Measurements from ENCODE around the gene FAM184B. TPM values are rescaled to one million over a fixed set of nuclear protein-coding genes. Genes with fewer than 3 reads are reported as not detected.

The FAM184B gene
- total RNA-seq, 1 experiment from 2014 or later: 0.47 TPM

DNA sequence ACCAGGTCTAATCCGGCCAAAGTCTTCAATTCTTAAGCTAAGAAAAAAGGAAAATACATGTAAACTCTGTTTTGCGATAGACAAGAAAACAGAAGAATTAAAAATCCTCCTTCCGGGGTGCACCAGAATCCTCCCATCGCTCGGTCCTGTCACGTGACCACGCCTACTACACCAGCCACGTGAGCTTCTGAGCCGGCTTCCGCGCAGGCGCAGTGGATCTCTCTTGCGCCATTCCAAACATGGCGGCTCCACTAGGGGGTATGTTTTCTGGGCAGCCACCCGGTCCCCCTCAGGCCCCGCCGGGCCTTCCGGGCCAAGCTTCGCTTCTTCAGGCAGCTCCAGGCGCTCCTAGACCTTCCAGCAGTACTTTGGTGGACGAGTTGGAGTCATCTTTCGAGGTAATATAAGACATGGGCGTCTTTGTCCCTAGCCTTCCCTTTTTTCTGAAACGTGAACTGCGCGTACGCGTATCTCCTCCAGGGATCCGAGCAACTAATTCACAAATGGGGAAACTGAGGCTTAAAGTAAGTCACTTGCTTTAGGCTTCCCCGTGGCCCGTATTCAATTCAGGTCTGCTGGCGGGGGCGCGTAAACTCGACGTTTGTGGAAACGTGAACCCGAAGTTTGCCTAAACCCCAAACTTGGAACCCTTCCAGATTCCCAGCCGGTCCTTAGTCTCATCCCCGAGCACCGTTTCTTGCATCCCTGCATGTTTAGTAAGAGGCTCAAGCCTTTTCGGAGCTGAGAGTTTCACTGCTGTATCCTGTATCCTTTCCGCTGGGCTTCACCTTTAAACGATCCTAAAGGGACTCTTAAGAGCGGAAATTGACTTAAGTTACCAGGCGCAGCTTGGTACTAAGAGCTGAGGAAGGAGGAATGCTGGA lies 166.8 kb downstream of the FAM184B start, which contains the start of gene MED28:
TSS of gene MED28 (plus strand) at position 226 of the 884 bp plus-strand sequence. CDS start at position 240, 14 bp downstream.
- Histone ChIP-seq H2AFZ (ENCODE audit: low read length) (peak within 1 kb of the TSS; percentile 83), H3K4me2 (ENCODE audit: low read length) (peak within 1 kb of the TSS; percentile 86), H3K9ac (ENCODE audit: low read length) (peak within 1 kb of the TSS; percentile 92), H3K9me3 (ENCODE audit: low read length) (no peaks in the 10 kb centered on the region), H3K4me3 (ENCODE audit: low read length) (peak within 1 kb of the TSS; percentile 98), H3K4me1 (ENCODE audit: insufficient read depth, low read length) (peaks cover 12% of the 10 kb centered on the region), H3K79me2 (ENCODE audit: low read length) (peaks cover 50% of the 10 kb centered on the region), H3K27me3 (ENCODE audit: low read length) (no peaks in the 10 kb centered on the region), H3K27ac (ENCODE audit: low read length) (peak within 1 kb of the TSS; percentile 85), H4K20me1 (ENCODE audit: low read length) (peaks cover 17% of the 10 kb centered on the region), H3K9me2 (replicated peaks; ENCODE audit: low read length) (no peaks in the 10 kb centered on the region), H3K36me3 (ENCODE audit: low read depth, low read length) (no peaks in the 10 kb centered on the region; the same call in none of the 2 replicates), H3F3A (ENCODE audit: low read length, unreplicated experiment) (no peaks in the 10 kb centered on the region)
- TF ChIP-seq, protein P1, sequence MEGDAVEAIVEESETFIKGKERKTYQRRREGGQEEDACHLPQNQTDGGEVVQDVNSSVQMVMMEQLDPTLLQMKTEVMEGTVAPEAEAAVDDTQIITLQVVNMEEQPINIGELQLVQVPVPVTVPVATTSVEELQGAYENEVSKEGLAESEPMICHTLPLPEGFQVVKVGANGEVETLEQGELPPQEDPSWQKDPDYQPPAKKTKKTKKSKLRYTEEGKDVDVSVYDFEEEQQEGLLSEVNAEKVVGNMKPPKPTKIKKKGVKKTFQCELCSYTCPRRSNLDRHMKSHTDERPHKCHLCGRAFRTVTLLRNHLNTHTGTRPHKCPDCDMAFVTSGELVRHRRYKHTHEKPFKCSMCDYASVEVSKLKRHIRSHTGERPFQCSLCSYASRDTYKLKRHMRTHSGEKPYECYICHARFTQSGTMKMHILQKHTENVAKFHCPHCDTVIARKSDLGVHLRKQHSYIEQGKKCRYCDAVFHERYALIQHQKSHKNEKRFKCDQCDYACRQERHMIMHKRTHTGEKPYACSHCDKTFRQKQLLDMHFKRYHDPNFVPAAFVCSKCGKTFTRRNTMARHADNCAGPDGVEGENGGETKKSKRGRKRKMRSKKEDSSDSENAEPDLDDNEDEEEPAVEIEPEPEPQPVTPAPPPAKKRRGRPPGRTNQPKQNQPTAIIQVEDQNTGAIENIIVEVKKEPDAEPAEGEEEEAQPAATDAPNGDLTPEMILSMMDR (conservative IDR thresholded peaks at IDR 0.05; ENCODE audit: low read depth, low read length): no peak
- TF ChIP-seq EZH2 (IDR thresholded peaks at IDR 0.05; ENCODE audit: low read length, unreplicated experiment) (no peak), EZH2phosphoT487 (IDR thresholded peaks at IDR 0.05; ENCODE audit: borderline replicate concordance, low read length) (no peak)
- TSS peak; percentile 88 for BruUV-seq (replicated peaks)
- intact Hi-C loops (cut with micrococcal nuclease): loop anchor here (2.0 to 5.0 kb wide), 2 partner anchors 38 to 193 kb away; partner anchors contain the start of gene LAP3
- POLR2A ChIA-PET (ENCODE audit: unreplicated experiment): interaction anchor here (0.6 kb wide), 1 partner anchor 238 kb away, joined by 3 read pairs; no protein-coding TSS in a partner anchor
- ATAC-seq (peak; percentile 80), DNase-seq (peak; percentile 90)
- CTCF ChIA-PET: no interaction called here

DNA sequence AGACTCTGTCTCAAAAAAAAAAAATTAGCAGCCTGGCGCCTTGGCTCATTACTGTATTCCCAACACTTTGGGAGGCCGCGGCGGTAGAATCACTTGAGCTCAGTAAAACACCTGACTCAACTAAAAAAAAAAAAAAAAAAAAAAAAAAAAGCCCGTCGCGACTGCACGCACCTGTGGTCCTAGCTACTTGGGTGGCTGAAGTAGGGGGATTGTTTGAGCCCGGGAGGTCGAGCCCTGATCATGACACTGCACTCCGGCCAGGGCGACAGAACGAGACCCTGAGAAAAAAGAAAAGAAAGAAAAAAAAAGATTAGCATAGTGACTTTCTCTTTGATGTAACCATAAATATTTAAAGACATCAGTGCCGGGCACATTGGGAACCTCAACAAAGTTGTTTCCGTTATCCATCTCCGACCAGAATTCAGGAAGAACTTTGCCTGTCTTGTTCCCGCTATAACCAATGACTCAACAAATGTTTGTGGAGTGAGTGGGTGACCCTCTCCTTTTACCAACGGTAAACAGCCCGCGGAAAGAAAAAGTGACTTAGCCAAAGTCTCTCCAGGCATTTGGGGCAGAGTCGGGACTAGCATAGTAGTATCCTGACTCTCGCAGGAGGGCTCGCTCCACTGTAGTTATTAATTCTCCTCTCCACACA lies 167.5 kb downstream of the FAM184B start:
- H3K4me2 ChIP-seq (ENCODE audit: low read length): peak overlapping the region; percentile 86
- H3K4me1 ChIP-seq (ENCODE audit: insufficient read depth, low read length): peaks cover 7% of the 10 kb centered on the region
- peak overlapping the region; percentile 83 for H2AFZ ChIP-seq (ENCODE audit: low read length)
- H3F3A ChIP-seq (ENCODE audit: low read length, unreplicated experiment): no peaks in the 10 kb centered on the region
- DNase-seq (peak; percentile 77), ATAC-seq (peak; percentile 84)
- POLR2A ChIA-PET (ENCODE audit: unreplicated experiment): interaction anchor here (0.5 to 0.6 kb wide), 2 partner anchors 183 to 238 kb away, joined by 3 to 4 read pairs; no protein-coding TSS in a partner anchor
- H3K9me3 ChIP-seq (ENCODE audit: low read length): no peaks in the 10 kb centered on the region
- H3K27ac ChIP-seq (ENCODE audit: low read length): peak overlapping the region; percentile 85
- peak overlapping the region; percentile 98 for H3K4me3 ChIP-seq (ENCODE audit: low read length)
- TSS peak; percentile 96 for BruUV-seq (replicated peaks)
- no peaks in the 10 kb centered on the region; the same call in none of the 2 replicates for H3K36me3 ChIP-seq (ENCODE audit: low read depth, low read length)
- no peaks in the 10 kb centered on the region for H3K9me2 ChIP-seq (replicated peaks; ENCODE audit: low read length)
- CTCF ChIA-PET: no interaction called here
- TF ChIP-seq EZH2 (IDR thresholded peaks at IDR 0.05; ENCODE audit: low read length, unreplicated experiment) (no peak), EZH2phosphoT487 (IDR thresholded peaks at IDR 0.05; ENCODE audit: borderline replicate concordance, low read length) (no peak)
- TF ChIP-seq, protein P1 (conservative IDR thresholded peaks at IDR 0.05; ENCODE audit: low read depth, low read length): no peak
- H3K27me3 ChIP-seq (ENCODE audit: low read length): no peaks in the 10 kb centered on the region
- intact Hi-C loops (cut with micrococcal nuclease): loop anchor here (2.0 to 5.0 kb wide), 2 partner anchors 37 to 193 kb away; partner anchors contain the start of gene LAP3
- peaks cover 12% of the 10 kb centered on the region for H4K20me1 ChIP-seq (ENCODE audit: low read length)
- H3K9ac ChIP-seq (ENCODE audit: low read length): peak overlapping the region; percentile 92
- peaks cover 44% of the 10 kb centered on the region for H3K79me2 ChIP-seq (ENCODE audit: low read length)
